WTC11 (cell line): Measurements from ENCODE around the gene PNO1. TPM values are rescaled to one million over a fixed set of nuclear protein-coding genes. Genes with fewer than 3 reads are reported as not detected.

ENCODE experiments used
- EMX1 ChIP-seq: fragments of 250-450 bp; sonication (Bioruptor Pico); IDR thresholded peaks from 2 replicates; pipeline ENCODE4 v1.8.0; 2021; ENCODE audit warnings: mild to moderate bottlenecking
- JUN ChIP-seq: sonication (generic); formaldehyde crosslinking; IDR thresholded peaks from 2 replicates; pipeline ENCODE4 v1.8.0; 2023; ENCODE audit warnings: mild to moderate bottlenecking, missing genetic modification reagents
- MYBL2 ChIP-seq: sonication (generic); formaldehyde crosslinking; IDR thresholded peaks from 2 replicates; pipeline ENCODE4 v1.8.1; 2023; ENCODE audit warnings: mild to moderate bottlenecking, moderate library complexity, missing genetic modification reagents
- ZNF219 ChIP-seq: sonication (generic); formaldehyde crosslinking; IDR thresholded peaks from 2 replicates; pipeline ENCODE4 v1.8.0; 2023; ENCODE audit warnings: missing genetic modification reagents, mild to moderate bottlenecking, borderline replicate concordance
- total RNA-seq: library from RNA; stranded (reverse); gene quantifications from 3 replicates; pipeline ENCODE4 v1.2.3, GENCODE V29; 2021
- TF ChIP-seq, protein P1 (sequence below): sonication (generic); formaldehyde crosslinking; IDR thresholded peaks from 2 replicates; pipeline ENCODE4 v1.8.0; 2022; ENCODE audit warnings: mild to moderate bottlenecking, missing genetic modification reagents
- TF ChIP-seq, protein P2 (sequence below): sonication (generic); formaldehyde crosslinking; IDR thresholded peaks from 2 replicates; pipeline ENCODE4 v1.8.0; 2022; ENCODE audit warnings: missing genetic modification reagents
- TF ChIP-seq, protein P3 (sequence below): fragments of 250-450 bp; sonication (Bioruptor Pico); IDR thresholded peaks from 2 replicates; pipeline ENCODE4 v1.9.0; 2021; ENCODE audit warnings: mild to moderate bottlenecking

The PNO1 gene
- total RNA-seq, 1 experiment from 2014 or later = 24.0 TPM

DNA sequence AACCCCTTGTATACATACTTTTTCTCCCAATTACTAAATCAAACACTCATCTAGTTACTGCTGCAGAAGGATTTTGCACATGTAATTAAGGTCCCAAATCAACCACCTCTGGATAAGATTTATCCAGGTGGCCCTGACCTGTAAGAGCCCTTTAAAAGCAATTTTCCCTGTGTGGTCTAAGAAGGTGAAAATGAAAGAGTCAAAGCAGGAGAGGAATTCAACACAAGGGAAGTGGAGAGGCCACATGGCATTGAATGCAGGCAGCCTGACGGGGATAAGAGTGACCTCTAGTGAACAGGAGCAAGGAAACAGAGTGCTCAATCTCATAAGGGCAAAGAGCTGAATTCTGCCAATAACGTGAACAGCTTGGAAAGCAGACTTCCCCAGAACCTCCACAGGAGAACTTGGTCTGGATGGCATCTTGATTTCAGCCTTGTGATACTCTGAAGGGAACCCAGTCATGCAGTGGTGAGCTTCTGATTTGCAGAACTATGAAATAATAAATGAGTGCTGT lies 67.5 kb downstream of the PNO1 start (continued):
- TF ChIP-seq, protein P1, sequence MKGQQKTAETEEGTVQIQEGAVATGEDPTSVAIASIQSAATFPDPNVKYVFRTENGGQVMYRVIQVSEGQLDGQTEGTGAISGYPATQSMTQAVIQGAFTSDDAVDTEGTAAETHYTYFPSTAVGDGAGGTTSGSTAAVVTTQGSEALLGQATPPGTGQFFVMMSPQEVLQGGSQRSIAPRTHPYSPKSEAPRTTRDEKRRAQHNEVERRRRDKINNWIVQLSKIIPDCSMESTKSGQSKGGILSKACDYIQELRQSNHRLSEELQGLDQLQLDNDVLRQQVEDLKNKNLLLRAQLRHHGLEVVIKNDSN (CRISPR knock-in tag) = no peak
- TF ChIP-seq JUN (CRISPR knock-in tag) (no peak), EMX1 (CRISPR knock-in tag) (no peak), ZNF219 (CRISPR knock-in tag) (no peak), MYBL2 (no peak)
- TF ChIP-seq, protein P2, sequence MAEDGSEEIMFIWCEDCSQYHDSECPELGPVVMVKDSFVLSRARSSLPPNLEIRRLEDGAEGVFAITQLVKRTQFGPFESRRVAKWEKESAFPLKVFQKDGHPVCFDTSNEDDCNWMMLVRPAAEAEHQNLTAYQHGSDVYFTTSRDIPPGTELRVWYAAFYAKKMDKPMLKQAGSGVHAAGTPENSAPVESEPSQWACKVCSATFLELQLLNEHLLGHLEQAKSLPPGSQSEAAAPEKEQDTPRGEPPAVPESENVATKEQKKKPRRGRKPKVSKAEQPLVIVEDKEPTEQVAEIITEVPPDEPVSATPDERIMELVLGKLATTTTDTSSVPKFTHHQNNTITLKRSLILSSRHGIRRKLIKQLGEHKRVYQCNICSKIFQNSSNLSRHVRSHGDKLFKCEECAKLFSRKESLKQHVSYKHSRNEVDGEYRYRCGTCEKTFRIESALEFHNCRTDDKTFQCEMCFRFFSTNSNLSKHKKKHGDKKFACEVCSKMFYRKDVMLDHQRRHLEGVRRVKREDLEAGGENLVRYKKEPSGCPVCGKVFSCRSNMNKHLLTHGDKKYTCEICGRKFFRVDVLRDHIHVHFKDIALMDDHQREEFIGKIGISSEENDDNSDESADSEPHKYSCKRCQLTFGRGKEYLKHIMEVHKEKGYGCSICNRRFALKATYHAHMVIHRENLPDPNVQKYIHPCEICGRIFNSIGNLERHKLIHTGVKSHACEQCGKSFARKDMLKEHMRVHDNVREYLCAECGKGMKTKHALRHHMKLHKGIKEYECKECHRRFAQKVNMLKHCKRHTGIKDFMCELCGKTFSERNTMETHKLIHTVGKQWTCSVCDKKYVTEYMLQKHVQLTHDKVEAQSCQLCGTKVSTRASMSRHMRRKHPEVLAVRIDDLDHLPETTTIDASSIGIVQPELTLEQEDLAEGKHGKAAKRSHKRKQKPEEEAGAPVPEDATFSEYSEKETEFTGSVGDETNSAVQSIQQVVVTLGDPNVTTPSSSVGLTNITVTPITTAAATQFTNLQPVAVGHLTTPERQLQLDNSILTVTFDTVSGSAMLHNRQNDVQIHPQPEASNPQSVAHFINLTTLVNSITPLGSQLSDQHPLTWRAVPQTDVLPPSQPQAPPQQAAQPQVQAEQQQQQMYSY (CRISPR knock-in tag) = no peak
- TF ChIP-seq, protein P3, sequence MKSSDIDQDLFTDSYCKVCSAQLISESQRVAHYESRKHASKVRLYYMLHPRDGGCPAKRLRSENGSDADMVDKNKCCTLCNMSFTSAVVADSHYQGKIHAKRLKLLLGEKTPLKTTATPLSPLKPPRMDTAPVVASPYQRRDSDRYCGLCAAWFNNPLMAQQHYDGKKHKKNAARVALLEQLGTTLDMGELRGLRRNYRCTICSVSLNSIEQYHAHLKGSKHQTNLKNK (CRISPR knock-in tag) = no peak

Other genes with a start within 250 kb of the PNO1 start
- gene C1D, start 94.9 kb upstream of the PNO1 start, total RNA-seq = 19.3 to 21.0 TPM (median 19.4 TPM) in 3 replicates
- 53.7 to 61.4 TPM (median 54.3 TPM) in 3 replicates for gene PPP3R1, start 94.6 kb downstream of the PNO1 start, total RNA-seq
- 1.3 to 1.6 TPM (median 1.4 TPM) in 3 replicates for gene CNRIP1, start 162.1 kb downstream of the PNO1 start, total RNA-seq
- 0.26 to 0.46 TPM (median 0.37 TPM) in 3 replicates for gene PLEK, start 207.4 kb downstream of the PNO1 start, total RNA-seq